Endothelial cell of umbilical vein (primary cell): ENCODE measurements around the gene KCNIP1. TPM values are rescaled to one million over a fixed set of nuclear protein-coding genes. Genes with fewer than 3 reads are reported as not detected.

ENCODE experiments used
- BruUV-seq: library from RNA; stranded (reverse); fragments of 400-500 nt; replicated peaks from 2 replicates; lab custom pipeline; 2021; lab: Mats Ljungman, UMichigan
- CTCF ChIA-PET: fragments of 300-600, 350-600 bp; sonication (Branson Sonifier 250); formaldehyde crosslinking; loops from one replicate; lab custom pipeline; 2021; ENCODE audit warnings: antibody characterized with exemption, inconsistent platforms; lab: Charles Lee
- POLR2A ChIA-PET: fragments of 300-600, 350-600 bp; sonication (Branson Sonifier 250); formaldehyde crosslinking; loops from one replicate; lab custom pipeline; 2021; ENCODE audit warnings: antibody characterized with exemption, inconsistent platforms; lab: Charles Lee
- DNase-seq: peaks from one replicate; pipeline ENCODE4 v3.0.0-alpha.2; 2011; ENCODE audit warnings: low read depth, low spot score
- FAIRE-seq: peaks from 2 replicates; lab custom pipeline; 2011; peaks lifted over from hg19 to GRCh38; lab: Jason Lieb, UNC
- H2AFZ ChIP-seq: 2 replicates; pipeline ENCODE4 v1.6.0; 2012; ENCODE audit warnings: low read depth, low read length, control low read depth, inconsistent platforms
- H3K27ac ChIP-seq: 2 replicates; pipeline ENCODE4 v1.5.1; 2011; ENCODE audit warnings: low read depth, mild to moderate bottlenecking, control low read depth, low read length, moderate library complexity; ENCODE audit not compliant: insufficient read depth
- H3K27me3 ChIP-seq, 2 experiments: 2 replicates each; pipeline versions ENCODE4 v1.6.0 to v1.6.1; 2011; ENCODE audit warnings: low read length in 2 of 2, mixed read lengths in 1 of 2; ENCODE audit not compliant: control insufficient read depth in 2 of 2, insufficient read depth in 2 of 2
- H3K36me3 ChIP-seq, 2 experiments: 2 replicates in 1 of 2; 3 replicates in 1 of 2; pipeline ENCODE4 v1.5.1; 2011; ENCODE audit warnings: low read length in 2 of 2, mild to moderate bottlenecking in 1 of 2, moderate library complexity in 1 of 2; ENCODE audit not compliant: control insufficient read depth in 2 of 2, insufficient read depth in 2 of 2; ENCODE audit errors: extremely low read depth in 1 of 2
- H3K4me1 ChIP-seq: 3 replicates; pipeline ENCODE4 v1.5.1; 2011; ENCODE audit warnings: mild to moderate bottlenecking, low read length; ENCODE audit not compliant: control insufficient read depth, insufficient read depth; ENCODE audit errors: extremely low read depth
- H3K4me2 ChIP-seq: 2 replicates; pipeline ENCODE4 v1.6.1; 2011; ENCODE audit warnings: low read length, control low read depth, mixed read lengths; ENCODE audit not compliant: insufficient read depth
- H3K4me3 ChIP-seq, 3 experiments: fragments of 200-600 bp in 1 of 3; sonication (generic), shearing (Covaris generic) in 1 of 3; replicated peaks in 1 of 3; 2 replicates each; pipeline ENCODE4 v1.5.1; 2011 to 2016; ENCODE audit warnings: control low read depth in 3 of 3, low read length in 3 of 3, mild to moderate bottlenecking in 2 of 3, inconsistent platforms in 1 of 3, low read depth in 1 of 3, moderate library complexity in 1 of 3; ENCODE audit not compliant: insufficient read depth in 1 of 3
- H3K79me2 ChIP-seq: 2 replicates; pipeline ENCODE4 v1.6.0; 2012; ENCODE audit warnings: low read length, inconsistent platforms; ENCODE audit not compliant: control insufficient read depth, insufficient read depth
- H3K9ac ChIP-seq: replicated peaks from 2 replicates; pipeline ENCODE3; 2011; ENCODE audit warnings: low read length, control low read depth; ENCODE audit not compliant: insufficient read depth; ENCODE audit errors: extremely low read depth
- H3K9me1 ChIP-seq: replicated peaks from 3 replicates; pipeline ENCODE4 v1.6.0; 2011; ENCODE audit warnings: mild to moderate bottlenecking, low read length; ENCODE audit not compliant: control insufficient read depth, insufficient read depth; ENCODE audit errors: extremely low read depth
- H3K9me3 ChIP-seq: replicated peaks from 2 replicates; pipeline ENCODE4 v1.5.1; 2012; ENCODE audit warnings: low read length, inconsistent platforms; ENCODE audit not compliant: control insufficient read depth, insufficient read depth
- H4K20me1 ChIP-seq: replicated peaks from 2 replicates; pipeline ENCODE3; 2011; ENCODE audit warnings: mild to moderate bottlenecking, low read length; ENCODE audit not compliant: control insufficient read depth, insufficient read depth; ENCODE audit errors: extremely low read depth
- FOS ChIP-seq: IDR thresholded peaks from 2 replicates; pipeline ENCODE4 v1.6.1; 2011; ENCODE audit warnings: mild to moderate bottlenecking, low read length, moderate library complexity, borderline replicate concordance; ENCODE audit not compliant: insufficient read depth
- GATA2 ChIP-seq: IDR thresholded peaks from 2 replicates; pipeline ENCODE4 v1.7.0; 2011; ENCODE audit warnings: low read depth, mild to moderate bottlenecking, moderate library complexity, mixed read lengths, low read length; ENCODE audit not compliant: insufficient read length, insufficient read depth
- JUN ChIP-seq: IDR thresholded peaks from 2 replicates; pipeline ENCODE4 v1.6.1; 2011; ENCODE audit warnings: borderline replicate concordance, low read depth; ENCODE audit not compliant: insufficient read length, insufficient read depth
- POLR2A ChIP-seq: IDR thresholded peaks from 2 replicates; pipeline ENCODE4 v1.6.1; 2012; ENCODE audit warnings: low read depth, mild to moderate bottlenecking, control low read depth, low read length
- dilution Hi-C: fragments of 300-500 bp; cut with MboI; formaldehyde crosslinking; loops from one replicate; pipeline ENCODE4 v1.15.0; 2019; ENCODE audit warnings: low sequenced_read_pairs; ENCODE audit not compliant: extremely low pct_ligation_motif_present
- intact Hi-C: fragments of 100-400 bp; cut with micrococcal nuclease; formaldehyde crosslinking; loops from one replicate; pipeline ENCODE4 v1.10.0; 2022
- polyA plus RNA-seq, 4 experiments: library from polyadenylated mRNA; depleted of rRNA in 3 of 4; stranded (reverse) in 3 of 4; unstranded in 1 of 4; fragments of >200 nt; gene quantifications; 2 replicates each; pipeline versions ENCODE4 v1.2.1 to v1.2.3, GENCODE V29; 2011 to 2012; ENCODE audit warnings: missing spikeins in 1 of 4
- total RNA-seq: library from RNA; stranded (reverse); gene quantifications from 2 replicates; pipeline ENCODE4 v1.2.3, GENCODE V29; 2021
- TF ChIP-seq, protein P1 (sequence below), 2 donors: IDR thresholded peaks; 1 replicate in 1 of 2; 2 replicates in 1 of 2; pipeline ENCODE4 v1.5.1; 2011; ENCODE audit warnings: low read length in 2 of 2, mild to moderate bottlenecking in 2 of 2, moderate library complexity in 2 of 2, control low read depth in 1 of 2, inconsistent platforms in 1 of 2, low read depth in 1 of 2; ENCODE audit not compliant: insufficient read depth in 1 of 2; ENCODE audit errors: extremely low read depth in 1 of 2
- TF ChIP-seq, protein P2 (sequence below): IDR thresholded peaks from 2 replicates; pipeline ENCODE4 v1.6.1; 2011; ENCODE audit not compliant: insufficient read depth, insufficient read length

Gene KCNIP1
- total and polyA plus RNA-seq, 2 donors (not counting 3 experiments of a cell fraction or from before 2014, with no cell fraction given): 0.15 TPM; not detected in 1

DNA sequence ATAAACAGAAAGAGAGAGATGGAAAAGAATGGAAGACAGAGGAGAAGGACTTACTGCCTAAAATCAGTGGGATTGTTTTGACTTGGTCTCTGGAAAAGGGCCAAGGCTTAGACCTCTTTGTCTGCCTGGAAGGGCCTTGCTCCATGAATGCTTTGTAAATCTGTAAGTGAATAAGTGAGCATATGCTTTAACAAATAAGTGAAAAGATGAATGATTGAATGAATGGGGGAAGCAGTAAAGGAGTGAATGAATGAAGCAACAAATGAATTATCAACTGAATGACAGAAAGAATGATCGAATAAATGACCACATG is 5.5 kb downstream of the KCNIP1 start:
- no TSS peak for BruUV-seq
- dilution Hi-C loops (no loop called here), intact Hi-C loops (no loop called here)
- H3K36me3 ChIP-seq: no peaks in the 10 kb centered on the region
- H3K79me2 ChIP-seq: no peaks in the 10 kb centered on the region
- no peak overlapping the region for H2AFZ ChIP-seq
- DNase-seq (no peak), FAIRE-seq (no peak)
- no peaks in the 10 kb centered on the region for H4K20me1 ChIP-seq
- ChIA-PET POLR2A (no interaction called here), CTCF (interaction anchor here (1.4 kb wide), 1 partner anchor 74 kb away, joined by 6 read pairs; no protein-coding TSS in a partner anchor)
- no peaks in the 10 kb centered on the region for H3K4me1 ChIP-seq
- H3K9me1 ChIP-seq: no peaks in the 10 kb centered on the region
- no peak overlapping the region for H3K4me3 ChIP-seq
- peaks cover 33 to 38% of the 10 kb centered on the region in 2 experiments for H3K27me3 ChIP-seq
- no peak overlapping the region for H3K27ac ChIP-seq
- H3K9me3 ChIP-seq: no peaks in the 10 kb centered on the region
- H3K9ac ChIP-seq: no peak overlapping the region
- TF ChIP-seq POLR2A: no peak
- TF ChIP-seq, protein P1, sequence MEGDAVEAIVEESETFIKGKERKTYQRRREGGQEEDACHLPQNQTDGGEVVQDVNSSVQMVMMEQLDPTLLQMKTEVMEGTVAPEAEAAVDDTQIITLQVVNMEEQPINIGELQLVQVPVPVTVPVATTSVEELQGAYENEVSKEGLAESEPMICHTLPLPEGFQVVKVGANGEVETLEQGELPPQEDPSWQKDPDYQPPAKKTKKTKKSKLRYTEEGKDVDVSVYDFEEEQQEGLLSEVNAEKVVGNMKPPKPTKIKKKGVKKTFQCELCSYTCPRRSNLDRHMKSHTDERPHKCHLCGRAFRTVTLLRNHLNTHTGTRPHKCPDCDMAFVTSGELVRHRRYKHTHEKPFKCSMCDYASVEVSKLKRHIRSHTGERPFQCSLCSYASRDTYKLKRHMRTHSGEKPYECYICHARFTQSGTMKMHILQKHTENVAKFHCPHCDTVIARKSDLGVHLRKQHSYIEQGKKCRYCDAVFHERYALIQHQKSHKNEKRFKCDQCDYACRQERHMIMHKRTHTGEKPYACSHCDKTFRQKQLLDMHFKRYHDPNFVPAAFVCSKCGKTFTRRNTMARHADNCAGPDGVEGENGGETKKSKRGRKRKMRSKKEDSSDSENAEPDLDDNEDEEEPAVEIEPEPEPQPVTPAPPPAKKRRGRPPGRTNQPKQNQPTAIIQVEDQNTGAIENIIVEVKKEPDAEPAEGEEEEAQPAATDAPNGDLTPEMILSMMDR (IDR thresholded peaks at IDR 0.05; ENCODE audit: extremely low read depth in 1 of 2, insufficient read depth in 1 of 2, low read depth in 1 of 2, low read length in 2 of 2): no peak
- TF ChIP-seq, protein P2, sequence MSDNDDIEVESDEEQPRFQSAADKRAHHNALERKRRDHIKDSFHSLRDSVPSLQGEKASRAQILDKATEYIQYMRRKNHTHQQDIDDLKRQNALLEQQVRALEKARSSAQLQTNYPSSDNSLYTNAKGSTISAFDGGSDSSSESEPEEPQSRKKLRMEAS: no peak
- TF ChIP-seq FOS: no peak
- H3K4me2 ChIP-seq: no peak overlapping the region

DNA sequence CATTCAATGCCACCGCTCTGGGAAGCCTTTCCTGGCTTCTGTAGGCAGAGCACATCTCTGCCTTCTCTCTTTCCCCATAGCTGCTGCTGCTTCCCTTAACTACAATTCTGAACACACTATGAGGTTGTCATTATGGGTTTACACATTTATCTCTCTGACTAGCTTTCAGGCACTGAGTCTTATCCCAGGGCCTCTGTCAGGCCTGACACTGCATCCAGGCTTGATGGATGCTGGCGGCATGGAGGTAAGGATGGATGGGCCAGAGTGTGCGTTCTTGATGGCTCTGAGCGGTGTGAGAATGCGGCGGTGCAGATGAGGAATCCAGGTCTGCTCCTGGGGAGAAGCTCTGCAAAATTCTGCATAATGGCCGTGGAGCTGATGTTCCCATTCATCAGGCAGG is 6.3 kb downstream of the KCNIP1 start:
- H3K36me3 ChIP-seq: no peaks in the 10 kb centered on the region
- no peaks in the 10 kb centered on the region for H3K9me3 ChIP-seq
- H2AFZ ChIP-seq: no peak overlapping the region
- H3K27ac ChIP-seq: no peak overlapping the region
- POLR2A ChIA-PET: no interaction called here
- no peaks in the 10 kb centered on the region for H3K79me2 ChIP-seq
- no peak for FAIRE-seq
- CTCF ChIA-PET: no interaction called here
- intact Hi-C loops: no loop called here
- no peak overlapping the region for H3K4me2 ChIP-seq
- H3K9me1 ChIP-seq: no peaks in the 10 kb centered on the region
- no peaks in the 10 kb centered on the region for H3K4me1 ChIP-seq
- no peak overlapping the region for H3K9ac ChIP-seq
- BruUV-seq: no TSS peak
- dilution Hi-C loops: no loop called here
- DNase-seq: no peak
- no peak for TF ChIP-seq JUN
- TF ChIP-seq GATA2: no peak
- no peak for TF ChIP-seq FOS
- peaks cover 25 to 30% of the 10 kb centered on the region in 2 experiments for H3K27me3 ChIP-seq
- no peaks in the 10 kb centered on the region for H4K20me1 ChIP-seq
- no peak overlapping the region for H3K4me3 ChIP-seq
